Measurements from ENCODE around the gene CYTH2. TPM values are rescaled to one million over a fixed set of nuclear protein-coding genes. Genes with fewer than 3 reads are reported as not detected.

The CYTH2 gene
- total and polyA plus RNA-seq, 2 experiments from 2014 or later, result 41.1 to 60.4 TPM

GRCh38 chr19:48443731-48444128 lies 25.4 kb upstream of the CYTH2 start:
- peaks cover 19% of the 10 kb centered on the region for H3K36me3 ChIP-seq (ENCODE audit: insufficient read depth)
- no peak overlapping the region for H2AFZ ChIP-seq
- H3K4me1 Mint-ChIP-seq, result peaks cover 19% of the 10 kb centered on the region
- H3K27me3 ChIP-seq (ENCODE audit: insufficient read depth), result peaks cover 30% of the 10 kb centered on the region
- peak overlapping the region; percentile 86 for H3K4me2 ChIP-seq
- peaks cover 35% of the 10 kb centered on the region for H3K36me3 Mint-ChIP-seq (ENCODE audit: low read depth)
- TF ChIP-seq POLR2AphosphoS5 (IDR thresholded peaks at IDR 0.05; ENCODE audit: low read depth) (peak; percentile 35), ZNF114 (CRISPR knock-in tag; IDR thresholded peaks at IDR 0.05) (no peak), EZH2 (IDR thresholded peaks at IDR 0.05; ENCODE audit: low read depth, unreplicated experiment) (peak; percentile 47), CTCF (conservative IDR thresholded peaks at IDR 0.05; ENCODE audit: low read depth in 2 of 2) (0 out of 4 replicates have a peak, but pooled peaks of 1 of the 2 experiments have one; percentile 13)
- H3K4me3 Mint-ChIP-seq, result no peak overlapping the region
- H3K79me2 ChIP-seq (replicated peaks; ENCODE audit: insufficient read depth), result peaks cover 24% of the 10 kb centered on the region
- peaks cover 22% of the 10 kb centered on the region for H3K4me1 ChIP-seq (ENCODE audit: insufficient read depth)
- no peaks in the 10 kb centered on the region for H3K9me2 ChIP-seq (ENCODE audit: insufficient read depth)
- peaks cover 11% of the 10 kb centered on the region for H4K20me1 ChIP-seq (replicated peaks; ENCODE audit: insufficient read depth)
- ATAC-seq, result no peak
- peaks cover 23% of the 10 kb centered on the region for H3K27me3 Mint-ChIP-seq (ENCODE audit: insufficient read depth, low read depth, poor library complexity)
- H3K27ac ChIP-seq (ENCODE audit: low read depth), result no peak overlapping the region
- H3K27ac Mint-ChIP-seq, result no peak overlapping the region
- DNase-seq (ENCODE audit: low spot score), result peak; percentile 31
- peak overlapping the region; percentile 86 for H3K4me3 ChIP-seq
- no peaks in the 10 kb centered on the region; the same call in 2 of the 3 replicates for H3K9me3 Mint-ChIP-seq
- H3F3A ChIP-seq (replicated peaks; ENCODE audit: low read depth), result peaks cover 33% of the 10 kb centered on the region

DNA sequence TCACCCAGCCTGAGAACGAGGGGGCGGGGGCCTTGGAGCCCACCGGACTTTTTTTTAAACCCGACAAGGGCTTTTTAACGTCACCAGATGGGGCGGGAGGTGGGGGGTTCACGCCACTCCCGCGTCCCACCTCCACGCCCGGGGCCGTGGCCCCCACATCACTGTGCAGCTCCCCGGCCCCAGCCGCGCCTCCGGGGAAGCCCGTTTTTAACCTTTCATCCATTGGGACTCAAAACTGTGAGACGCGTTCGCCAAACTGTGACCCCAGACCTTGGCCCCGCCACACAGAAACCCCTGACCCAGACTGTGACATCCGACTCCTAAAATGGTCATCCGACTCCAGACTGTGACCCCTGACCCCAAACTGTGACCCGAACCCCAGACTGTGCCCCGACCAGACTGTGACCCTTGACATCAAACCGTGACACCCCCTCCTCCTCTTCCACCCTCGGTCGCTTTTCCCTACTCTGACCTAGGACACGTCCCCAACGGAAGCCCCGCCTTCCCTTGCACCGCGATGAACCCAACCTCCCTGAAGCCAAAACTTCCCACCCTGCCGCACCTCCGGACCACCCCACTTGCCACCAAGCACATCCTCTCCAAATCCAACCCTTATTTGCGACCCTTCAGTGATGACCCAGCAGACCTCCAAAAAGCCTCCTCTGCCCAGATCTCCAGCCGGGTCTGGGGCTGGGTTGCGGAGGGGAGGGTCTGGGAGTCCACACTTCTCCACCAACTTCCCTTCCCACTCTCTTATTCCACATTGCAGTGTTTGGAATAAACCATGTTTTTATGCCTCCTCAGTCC lies 24.8 kb upstream of the CYTH2 start:
- Mint-ChIP-seq H3K4me1 (peaks cover 19% of the 10 kb centered on the region), H3K4me3 (peak overlapping the region; percentile 92), H3K9me3 (no peaks in the 10 kb centered on the region; the same call in 2 of the 3 replicates), H3K36me3 (ENCODE audit: low read depth) (peaks cover 41% of the 10 kb centered on the region), H3K27ac (no peak overlapping the region), H3K27me3 (ENCODE audit: insufficient read depth, low read depth, poor library complexity) (peaks cover 23% of the 10 kb centered on the region)
- peaks cover 26% of the 10 kb centered on the region for H3K79me2 ChIP-seq (replicated peaks; ENCODE audit: insufficient read depth)
- H4K20me1 ChIP-seq (replicated peaks; ENCODE audit: insufficient read depth), result peaks cover 11% of the 10 kb centered on the region
- H3K4me3 ChIP-seq, result peak overlapping the region; percentile 86
- peaks cover 19% of the 10 kb centered on the region for H3K36me3 ChIP-seq (ENCODE audit: insufficient read depth)
- DNase-seq (ENCODE audit: low spot score), result peak; percentile 54
- no peaks in the 10 kb centered on the region for H3K9me2 ChIP-seq (ENCODE audit: insufficient read depth)
- H3K4me2 ChIP-seq, result peak overlapping the region; percentile 86
- no peak overlapping the region for H3K27ac ChIP-seq (ENCODE audit: low read depth)
- H2AFZ ChIP-seq, result no peak overlapping the region
- peak; percentile 4; the same call in 2 of the 3 replicates for ATAC-seq
- peaks cover 22% of the 10 kb centered on the region for H3K4me1 ChIP-seq (ENCODE audit: insufficient read depth)
- peaks cover 35% of the 10 kb centered on the region for H3F3A ChIP-seq (replicated peaks; ENCODE audit: low read depth)
- peaks cover 30% of the 10 kb centered on the region for H3K27me3 ChIP-seq (ENCODE audit: insufficient read depth)
- peak; percentile 15; the same call in 1 of the 2 replicates for TF ChIP-seq POLR2AphosphoS5 (IDR thresholded peaks at IDR 0.05; ENCODE audit: low read depth)
- no peak for TF ChIP-seq ZNF331 (CRISPR knock-in tag; IDR thresholded peaks at IDR 0.05; ENCODE audit: low read depth)

- H4K20me1 ChIP-seq (replicated peaks; ENCODE audit: insufficient read depth), result peaks cover 11% of the 10 kb centered on the region
- DNase-seq (ENCODE audit: low spot score), result no peak
- peak overlapping the region; percentile 86 for H3K4me2 ChIP-seq
- H3K27ac ChIP-seq (ENCODE audit: low read depth), result no peak overlapping the region
- peak overlapping the region; percentile 86 for H3K4me3 ChIP-seq
- peaks cover 19% of the 10 kb centered on the region for H3K36me3 ChIP-seq (ENCODE audit: insufficient read depth)
- Mint-ChIP-seq H3K4me3 (peak overlapping the region; percentile 92), H3K9me3 (no peaks in the 10 kb centered on the region; the same call in 2 of the 3 replicates), H3K27ac (no peak overlapping the region), H3K36me3 (ENCODE audit: low read depth) (peaks cover 45% of the 10 kb centered on the region), H3K4me1 (peaks cover 19% of the 10 kb centered on the region), H3K27me3 (ENCODE audit: insufficient read depth, low read depth, poor library complexity) (peaks cover 23% of the 10 kb centered on the region)
- H3F3A ChIP-seq (replicated peaks; ENCODE audit: low read depth), result peaks cover 35% of the 10 kb centered on the region
- no peaks in the 10 kb centered on the region for H3K9me2 ChIP-seq (ENCODE audit: insufficient read depth)
- peaks cover 30% of the 10 kb centered on the region for H3K27me3 ChIP-seq (ENCODE audit: insufficient read depth)
- H2AFZ ChIP-seq, result no peak overlapping the region
- peaks cover 27% of the 10 kb centered on the region for H3K79me2 ChIP-seq (replicated peaks; ENCODE audit: insufficient read depth)
- no peak for ATAC-seq
- H3K4me1 ChIP-seq (ENCODE audit: insufficient read depth), result peaks cover 22% of the 10 kb centered on the region
- TF ChIP-seq ZNF114 (CRISPR knock-in tag; IDR thresholded peaks at IDR 0.05), result no peak
- no peak for TF ChIP-seq CREB1 (CRISPR knock-in tag; IDR thresholded peaks at IDR 0.05; ENCODE audit: low read depth)
- no peak for TF ChIP-seq ZNF331 (CRISPR knock-in tag; IDR thresholded peaks at IDR 0.05; ENCODE audit: low read depth)
- no peak for TF ChIP-seq EZH2phosphoT487 (IDR thresholded peaks at IDR 0.05; ENCODE audit: unreplicated experiment)
Observed at GRCh38 chr19:48444936-48445200, 24.3 kb upstream of the CYTH2 start.

Data from GM23338 (cell line).